Measurements from ENCODE around the gene ZPBP2. TPM values are rescaled to one million over a fixed set of nuclear protein-coding genes. Genes with fewer than 3 reads are reported as not detected.

ZPBP2 gene
- total and polyA plus RNA-seq, 2 of the 13 experiments (the other 11 are each of a cell fraction or from before 2014, with no cell fraction given) = not detected

DNA sequence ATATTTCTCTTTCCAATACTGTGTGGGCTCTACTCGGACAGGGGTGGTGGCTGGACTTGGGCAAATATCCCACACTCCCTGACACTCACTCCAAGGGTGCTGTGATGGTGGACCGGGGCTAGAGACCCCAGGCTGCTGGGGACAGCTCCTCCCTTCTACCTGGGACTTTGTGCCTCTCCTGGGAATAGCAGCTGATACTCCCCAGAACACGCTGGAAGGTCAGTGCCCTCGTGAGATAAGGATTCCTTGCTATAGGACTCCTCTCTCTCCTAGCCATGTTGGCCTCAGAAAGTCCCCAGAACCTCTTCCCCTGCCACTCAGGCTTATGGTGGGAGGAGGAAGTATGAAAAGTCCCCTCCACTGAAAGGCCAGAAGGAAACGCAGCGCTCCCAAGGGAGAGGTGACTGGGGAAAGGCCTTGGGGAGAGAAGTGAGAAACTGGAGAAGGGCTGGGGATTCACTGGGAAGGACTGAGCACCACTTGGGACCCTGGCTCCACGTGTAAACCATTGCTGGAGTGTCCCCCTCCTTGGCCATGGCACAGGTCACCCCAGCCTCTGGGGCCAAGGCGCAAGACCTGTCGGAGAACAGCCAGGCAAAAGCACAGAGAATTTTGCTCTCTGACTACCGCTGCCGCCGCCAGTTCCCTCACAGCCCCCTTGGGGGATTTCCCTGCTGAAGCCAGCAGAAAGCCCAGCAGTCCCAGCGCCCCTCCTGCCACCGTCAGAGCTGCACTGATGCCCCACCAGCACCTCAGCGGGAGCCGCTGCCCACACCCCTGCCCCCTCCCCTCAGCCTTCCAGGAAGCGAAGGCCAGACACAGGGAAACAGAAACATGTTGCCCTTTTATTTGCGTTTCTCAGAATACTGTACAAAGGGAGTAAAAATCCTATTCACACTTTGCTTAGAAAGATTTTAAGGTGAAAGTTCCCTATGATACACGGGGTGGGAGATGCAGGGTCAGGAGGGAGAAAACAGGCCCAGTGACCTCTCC lies 52.5 kb downstream of the ZPBP2 start (continued):
- TF ChIP-seq YY1 (IDR thresholded peaks at IDR 0.05; ENCODE audit: insufficient read depth, insufficient replicate concordance, low read depth, low read length) (no peak), UBTF (CRISPR knock-in tag; IDR thresholded peaks at IDR 0.05) (no peak; the same call in 1 of the 2 replicates), GATAD1 (CRISPR knock-in tag; IDR thresholded peaks at IDR 0.05) (0 out of 2 replicates have a peak, but pooled peaks have one; percentile 19), ZNF572 (CRISPR knock-in tag; IDR thresholded peaks at IDR 0.05) (no peak), REPIN1 (CRISPR knock-in tag; IDR thresholded peaks at IDR 0.05; ENCODE audit: borderline replicate concordance, low read depth) (no peak), ZMYM2 (CRISPR knock-in tag; IDR thresholded peaks at IDR 0.05) (0 out of 2 replicates have a peak, but pooled peaks have one; percentile 44), ZNF224 (CRISPR knock-in tag; IDR thresholded peaks at IDR 0.05) (peak; percentile 45; the same call in 1 of the 2 replicates), ZNF225 (CRISPR knock-in tag; IDR thresholded peaks at IDR 0.05) (no peak), POLR2A (IDR thresholded peaks at IDR 0.05; ENCODE audit: insufficient read depth in 1 of 2, low read depth in 2 of 2, low read length in 2 of 2) (peak; percentile 15 to 18; a peak in 2 of 4 replicates), ZNF441 (CRISPR knock-in tag; IDR thresholded peaks at IDR 0.05; ENCODE audit: borderline replicate concordance) (0 out of 2 replicates have a peak, but pooled peaks have one; percentile 29), MEF2D (CRISPR knock-in tag; IDR thresholded peaks at IDR 0.05) (peak; percentile 40; the same call in 1 of the 2 replicates), ZBTB38 (CRISPR knock-in tag; IDR thresholded peaks at IDR 0.05) (peak; percentile 99), ZNF883 (CRISPR knock-in tag; IDR thresholded peaks at IDR 0.05; ENCODE audit: not compliant biosample characterization) (peak; percentile 70), POLR2G (IDR thresholded peaks at IDR 0.05; ENCODE audit: low read depth, low read length) (peak; percentile 40), MYC (CRISPR knock-in tag; IDR thresholded peaks at IDR 0.05; ENCODE audit: borderline replicate concordance) (no peak), SP4 (CRISPR knock-in tag; IDR thresholded peaks at IDR 0.05) (0 out of 2 replicates have a peak, but pooled peaks have one; percentile 54), POLR2AphosphoS5 (IDR thresholded peaks at IDR 0.05; ENCODE audit: low read depth, low read length) (peak; percentile 55), PPARG (CRISPR knock-in tag; conservative IDR thresholded peaks at IDR 0.05) (0 out of 2 replicates have a peak, but pooled peaks have one; percentile 31)
- TF ChIP-seq, protein P1, sequence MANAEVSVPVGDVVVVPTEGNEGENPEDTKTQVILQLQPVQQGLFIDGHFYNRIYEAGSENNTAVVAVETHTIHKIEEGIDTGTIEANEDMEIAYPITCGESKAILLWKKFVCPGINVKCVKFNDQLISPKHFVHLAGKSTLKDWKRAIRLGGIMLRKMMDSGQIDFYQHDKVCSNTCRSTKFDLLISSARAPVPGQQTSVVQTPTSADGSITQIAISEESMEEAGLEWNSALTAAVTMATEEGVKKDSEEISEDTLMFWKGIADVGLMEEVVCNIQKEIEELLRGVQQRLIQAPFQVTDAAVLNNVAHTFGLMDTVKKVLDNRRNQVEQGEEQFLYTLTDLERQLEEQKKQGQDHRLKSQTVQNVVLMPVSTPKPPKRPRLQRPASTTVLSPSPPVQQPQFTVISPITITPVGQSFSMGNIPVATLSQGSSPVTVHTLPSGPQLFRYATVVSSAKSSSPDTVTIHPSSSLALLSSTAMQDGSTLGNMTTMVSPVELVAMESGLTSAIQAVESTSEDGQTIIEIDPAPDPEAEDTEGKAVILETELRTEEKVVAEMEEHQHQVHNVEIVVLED (CRISPR knock-in tag; IDR thresholded peaks at IDR 0.05; ENCODE audit: borderline replicate concordance) = peak; percentile 22; the same call in 1 of the 2 replicates
- TF ChIP-seq, protein P2, sequence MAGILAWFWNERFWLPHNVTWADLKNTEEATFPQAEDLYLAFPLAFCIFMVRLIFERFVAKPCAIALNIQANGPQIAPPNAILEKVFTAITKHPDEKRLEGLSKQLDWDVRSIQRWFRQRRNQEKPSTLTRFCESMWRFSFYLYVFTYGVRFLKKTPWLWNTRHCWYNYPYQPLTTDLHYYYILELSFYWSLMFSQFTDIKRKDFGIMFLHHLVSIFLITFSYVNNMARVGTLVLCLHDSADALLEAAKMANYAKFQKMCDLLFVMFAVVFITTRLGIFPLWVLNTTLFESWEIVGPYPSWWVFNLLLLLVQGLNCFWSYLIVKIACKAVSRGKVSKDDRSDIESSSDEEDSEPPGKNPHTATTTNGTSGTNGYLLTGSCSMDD (CRISPR knock-in tag; IDR thresholded peaks at IDR 0.05) = no peak
- TF ChIP-seq, protein P3, sequence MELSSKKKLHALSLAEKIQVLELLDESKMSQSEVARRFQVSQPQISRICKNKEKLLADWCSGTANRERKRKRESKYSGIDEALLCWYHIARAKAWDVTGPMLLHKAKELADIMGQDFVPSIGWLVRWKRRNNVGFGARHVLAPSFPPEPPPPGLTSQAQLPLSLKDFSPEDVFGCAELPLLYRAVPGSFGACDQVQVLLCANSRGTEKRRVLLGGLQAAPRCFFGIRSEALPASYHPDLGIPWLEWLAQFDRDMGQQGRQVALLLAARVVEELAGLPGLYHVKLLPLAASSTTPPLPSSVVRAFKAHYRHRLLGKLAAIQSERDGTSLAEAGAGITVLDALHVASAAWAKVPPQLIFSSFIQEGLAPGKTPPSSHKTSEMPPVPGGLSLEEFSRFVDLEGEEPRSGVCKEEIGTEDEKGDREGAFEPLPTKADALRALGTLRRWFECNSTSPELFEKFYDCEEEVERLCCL (CRISPR knock-in tag; IDR thresholded peaks at IDR 0.05; ENCODE audit: borderline replicate concordance) = 0 out of 2 replicates have a peak, but pooled peaks have one; percentile 53
